IMR-90 (cell line): Measurements from ENCODE around the gene TSGA10. TPM values are rescaled to one million over a fixed set of nuclear protein-coding genes. Genes with fewer than 3 reads are reported as not detected.

Source experiments
- ATAC-seq: fragments of 200-7000 bp; cut with Tn5 transposase; 2 replicates; pipeline ENCODE4 v1.9.1; 2020; ENCODE audit warnings: low read depth, mild to moderate bottlenecking, moderate library complexity
- BruUV-seq: library from RNA; stranded (reverse); fragments of 400-500 nt; replicated peaks from 2 replicates; lab custom pipeline; 2021; lab: Mats Ljungman, UMichigan
- CTCF ChIA-PET: fragments of 300-600 bp; formaldehyde crosslinking; extraction: SDS; loops from one replicate; lab custom pipeline; 2021; ENCODE audit warnings: antibody characterized with exemption; lab: Yijun Ruan, JAX
- POLR2A ChIA-PET: fragments of 300-600 bp; sonication (Branson Sonifier 250); formaldehyde crosslinking; loops from one replicate; lab custom pipeline; 2022; ENCODE audit warnings: antibody characterized with exemption; ENCODE audit not compliant: unreplicated experiment; lab: Charles Lee
- DNase-seq: peaks from one replicate; pipeline ENCODE4 v3.0.0; 2013
- H2AFZ ChIP-seq: replicated peaks from 2 replicates; pipeline ENCODE3; 2013; ENCODE audit warnings: low read length, mild to moderate bottlenecking; ENCODE audit not compliant: poor library complexity
- H2AK5ac ChIP-seq: 2 replicates; pipeline ENCODE4 v1.6.1; 2013; ENCODE audit warnings: low read depth, low read length, inconsistent platforms
- H2AK9ac ChIP-seq: replicated peaks from 2 replicates; pipeline ENCODE3; 2013; ENCODE audit warnings: mild to moderate bottlenecking, low read depth, low read length, moderate library complexity; ENCODE audit not compliant: poor library complexity
- H2BK120ac ChIP-seq: 2 replicates; pipeline ENCODE4 v1.6.1; 2013; ENCODE audit warnings: low read depth, low read length, inconsistent platforms
- H2BK15ac ChIP-seq: 3 replicates; pipeline ENCODE4 v1.6.1; 2013; ENCODE audit warnings: low read depth, low read length, inconsistent platforms
- H2BK20ac ChIP-seq: 2 replicates; pipeline ENCODE4 v1.6.1; 2013; ENCODE audit warnings: low read depth, mild to moderate bottlenecking, inconsistent platforms, low read length, moderate library complexity
- H2BK5ac ChIP-seq: 2 replicates; pipeline ENCODE4 v1.6.1; 2013; ENCODE audit warnings: mild to moderate bottlenecking, low read depth, low read length, inconsistent platforms; ENCODE audit not compliant: poor library complexity, severe bottlenecking
- H3K14ac ChIP-seq: replicated peaks from 2 replicates; pipeline ENCODE4 v1.6.1; 2013; ENCODE audit warnings: low read depth, low read length, inconsistent platforms
- H3K18ac ChIP-seq: 2 replicates; pipeline ENCODE4 v1.6.1; 2013; ENCODE audit warnings: low read depth, low read length, control low read depth
- H3K23ac ChIP-seq: 2 replicates; pipeline ENCODE4 v1.6.1; 2013; ENCODE audit warnings: low read depth, low read length, inconsistent platforms
- H3K27ac ChIP-seq: 2 replicates; pipeline ENCODE4 v1.5.1; 2013; ENCODE audit warnings: mild to moderate bottlenecking, control low read depth, low read length; ENCODE audit not compliant: insufficient read depth
- H3K27me3 ChIP-seq: 2 replicates; pipeline ENCODE4 v1.6.1; 2013; ENCODE audit warnings: low read length; ENCODE audit not compliant: control insufficient read depth, insufficient read depth
- H3K36me3 ChIP-seq: 2 replicates; pipeline ENCODE4 v1.6.1; 2013; ENCODE audit warnings: low read length, mixed read lengths; ENCODE audit not compliant: control insufficient read depth, insufficient read depth
- H3K4ac ChIP-seq: 2 replicates; pipeline ENCODE4 v1.6.1; 2013; ENCODE audit warnings: low read depth, low read length, inconsistent platforms
- H3K4me1 ChIP-seq: 2 replicates; pipeline ENCODE4 v1.6.1; 2013; ENCODE audit warnings: low read length, mixed read lengths; ENCODE audit not compliant: control insufficient read depth, insufficient read depth
- H3K4me2 ChIP-seq: 2 replicates; pipeline ENCODE4 v1.6.1; 2013; ENCODE audit warnings: low read depth, mild to moderate bottlenecking, control low read depth, low read length, moderate library complexity
- H3K4me3 ChIP-seq: 2 replicates; pipeline ENCODE4 v1.5.1; 2013; ENCODE audit warnings: low read depth, mild to moderate bottlenecking, control low read depth, low read length, moderate library complexity; ENCODE audit not compliant: insufficient read depth
- H3K56ac ChIP-seq: 2 replicates; pipeline ENCODE4 v1.6.1; 2013; ENCODE audit warnings: low read length, inconsistent platforms; ENCODE audit not compliant: insufficient read depth; ENCODE audit errors: extremely low read depth
- H3K79me1 ChIP-seq, 2 experiments: 2 replicates each; pipeline ENCODE4 v1.6.1; 2013; ENCODE audit warnings: low read length in 2 of 2, inconsistent platforms in 1 of 2, low read depth in 1 of 2
- H3K9ac ChIP-seq: 2 replicates; pipeline ENCODE4 v1.6.1; 2013; ENCODE audit warnings: low read depth, low read length, control low read depth
- H3K9me1 ChIP-seq: 2 replicates; pipeline ENCODE4 v1.6.1; 2013; ENCODE audit warnings: low read length, inconsistent platforms; ENCODE audit not compliant: insufficient read depth
- H3K9me3 ChIP-seq: 2 replicates; pipeline ENCODE4 v1.6.1; 2013; ENCODE audit warnings: low read length; ENCODE audit not compliant: control insufficient read depth, insufficient read depth
- H4K20me1 ChIP-seq: 2 replicates; pipeline ENCODE4 v1.6.1; 2013; ENCODE audit warnings: low read length, inconsistent platforms; ENCODE audit not compliant: insufficient read depth
- H4K5ac ChIP-seq: 2 replicates; pipeline ENCODE4 v1.6.1; 2013; ENCODE audit warnings: mild to moderate bottlenecking, low read depth, low read length, control low read depth
- H4K8ac ChIP-seq, 2 experiments: 2 replicates each; pipeline ENCODE4 v1.6.1; 2013; ENCODE audit warnings: low read depth in 2 of 2, low read length in 2 of 2, control low read depth in 1 of 2, inconsistent platforms in 1 of 2
- H4K91ac ChIP-seq: 2 replicates; pipeline ENCODE4 v1.6.1; 2013; ENCODE audit warnings: low read depth, low read length, inconsistent platforms; ENCODE audit not compliant: insufficient read depth
- BHLHE40 ChIP-seq: fragments of 150-350 bp; IDR thresholded peaks from 2 replicates; pipeline ENCODE4 v1.6.1; 2016; ENCODE audit warnings: mild to moderate bottlenecking, low read depth, low read length
- CEBPB ChIP-seq: IDR thresholded peaks from 2 replicates; pipeline ENCODE4 v1.6.1; 2012; ENCODE audit warnings: low read depth, low read length, improper control_type of control experiment
- CHD1 ChIP-seq: IDR thresholded peaks from 2 replicates; pipeline ENCODE4 v1.6.1; 2012; ENCODE audit warnings: low read depth, low read length, improper control_type of control experiment
- FOS ChIP-seq: fragments of 150-350 bp; IDR thresholded peaks from 2 replicates; pipeline ENCODE4 v1.6.1; 2016; ENCODE audit warnings: low read depth, low read length
- MAFK ChIP-seq: IDR thresholded peaks from 2 replicates; pipeline ENCODE4 v1.6.1; 2012; ENCODE audit warnings: low read depth, low read length, improper control_type of control experiment
- MAZ ChIP-seq: IDR thresholded peaks from 2 replicates; pipeline ENCODE4 v1.6.1; 2012; ENCODE audit warnings: low read depth, mild to moderate bottlenecking, low read length, improper control_type of control experiment, moderate library complexity, borderline replicate concordance
- MXI1 ChIP-seq: IDR thresholded peaks from 2 replicates; pipeline ENCODE4 v1.6.1; 2012; ENCODE audit warnings: low read depth, mild to moderate bottlenecking, low read length, moderate library complexity, borderline replicate concordance
- NFE2L2 ChIP-seq: fragments of 150-350 bp; IDR thresholded peaks from 2 replicates; pipeline ENCODE4 v1.6.1; 2016; ENCODE audit warnings: low read depth, mild to moderate bottlenecking, low read length
- POLR2A ChIP-seq: IDR thresholded peaks from 2 replicates; pipeline ENCODE4 v1.6.1; 2012; ENCODE audit warnings: mild to moderate bottlenecking, low read depth, low read length
- RAD21 ChIP-seq: IDR thresholded peaks from 2 replicates; pipeline ENCODE4 v1.6.1; 2012; ENCODE audit warnings: low read length, improper control_type of control experiment
- RCOR1 ChIP-seq: IDR thresholded peaks from 2 replicates; pipeline ENCODE4 v1.6.1; 2012; ENCODE audit warnings: mild to moderate bottlenecking, low read length, improper control_type of control experiment; ENCODE audit not compliant: insufficient replicate concordance
- RFX5 ChIP-seq: IDR thresholded peaks from 2 replicates; pipeline ENCODE4 v1.8.0; 2012; ENCODE audit warnings: low read depth, mild to moderate bottlenecking, low read length, moderate library complexity
- SMC3 ChIP-seq: fragments of 150-350 bp; IDR thresholded peaks from 2 replicates; pipeline ENCODE4 v1.6.1; 2016; ENCODE audit warnings: low read depth, mild to moderate bottlenecking, antibody characterized with exemption, low read length, moderate library complexity
- WGBS, 2 experiments: methylation state at CpG; one replicate each; pipeline versions ENCODE4 v1.1.5 to v1.1.7; 2013; ENCODE audit warnings: missing lambda C conversion rate in 2 of 2; ENCODE audit not compliant: insufficient read length in 1 of 2; ENCODE audit errors: extremely low coverage in 2 of 2; 5-methylcytosine and 5-hydroxymethylcytosine counted together
- dilution Hi-C: fragments of 300-500 bp; cut with HindIII; formaldehyde crosslinking; loops from one replicate; pipeline ENCODE4 v1.14.3; 2018; ENCODE audit warnings: low sequenced_read_pairs; ENCODE audit not compliant: unreplicated experiment
- in situ Hi-C: fragments of 300-500 bp; cut with MboI; formaldehyde crosslinking; loops from 3 replicates; pipeline ENCODE4 v1.14.3; 2019; ENCODE audit warnings: low sequenced_read_pairs, inconsistent platforms, mixed read lengths
- intact Hi-C: fragments of 100-400 bp; cut with micrococcal nuclease; formaldehyde crosslinking; loops from 2 replicates; pipeline ENCODE4 v1.10.0; 2022
- polyA plus RNA-seq, 3 experiments: library from polyadenylated mRNA; depleted of rRNA; stranded (reverse); fragments of >200 nt; gene quantifications; 2 replicates each; pipeline ENCODE4 v1.2.3, GENCODE V29; 2012; ENCODE audit warnings: low replicate concordance in 1 of 3
- total RNA-seq: library from RNA; depleted of rRNA; stranded (reverse); fragments of >200 nt; gene quantifications from 2 replicates; pipeline ENCODE4 v1.2.3, GENCODE V29; 2012
- TF ChIP-seq, protein P1 (sequence below): conservative IDR thresholded peaks from 2 replicates; pipeline ENCODE4 v1.5.1; 2012; ENCODE audit warnings: mild to moderate bottlenecking, low read depth, low read length, improper control_type of control experiment
- TF ChIP-seq, protein P2 (sequence below): fragments of 150-350 bp; IDR thresholded peaks from 2 replicates; pipeline ENCODE4 v1.6.1; 2016; ENCODE audit warnings: low read depth, mild to moderate bottlenecking, low read length, moderate library complexity, borderline replicate concordance
- TF ChIP-seq, protein P3 (sequence below): fragments of 150-350 bp; IDR thresholded peaks from 2 replicates; pipeline ENCODE4 v1.6.1; 2017; ENCODE audit warnings: mild to moderate bottlenecking, antibody characterized with exemption, low read length, low read depth

Gene TSGA10
- total and polyA plus RNA-seq, 2 of the 4 experiments (the other 2 are of a cell fraction), result 0.32 to 0.54 TPM

DNA sequence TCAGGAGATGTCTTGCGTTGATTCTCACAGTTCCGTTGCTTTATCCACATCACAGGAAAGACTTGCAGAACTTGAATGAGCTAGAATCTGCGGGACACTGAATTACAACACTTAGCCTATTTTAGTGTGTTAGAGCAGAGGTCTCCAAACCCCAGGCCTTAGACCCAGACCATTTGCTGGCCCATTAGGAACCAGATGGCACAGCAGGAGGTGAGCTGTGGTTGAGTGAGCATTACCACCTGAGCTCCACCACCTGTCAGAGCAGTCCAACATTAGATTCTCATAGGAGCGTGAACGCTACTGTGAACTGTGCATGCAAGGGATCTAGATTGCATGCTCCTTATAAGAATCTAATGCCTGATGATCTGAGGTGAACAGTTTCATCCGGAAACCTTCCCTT, 30.1 kb upstream of the TSGA10 start:
- no peak for ATAC-seq
- Histone ChIP-seq H3K23ac (no peak overlapping the region), H4K8ac (no peak overlapping the region), H3K27me3 (no peaks in the 10 kb centered on the region), H3K79me1 (peaks cover 19 to 38% of the 10 kb centered on the region in 2 experiments), H2BK15ac (no peak overlapping the region), H3K9me1 (no peaks in the 10 kb centered on the region; the same call in 1 of the 2 replicates), H3K18ac (no peak overlapping the region), H4K5ac (no peak overlapping the region), H3K4me2 (no peak overlapping the region), H3K4me1 (no peaks in the 10 kb centered on the region; the same call in 1 of the 2 replicates), H2AK5ac (no peak overlapping the region), H4K20me1 (no peaks in the 10 kb centered on the region), H2BK5ac (no peak overlapping the region), H3K36me3 (peaks cover 7% of the 10 kb centered on the region), H2AK9ac (no peak overlapping the region), H3K9ac (no peak overlapping the region), H3K9me3 (no peaks in the 10 kb centered on the region), H2AFZ (no peak overlapping the region), H3K4me3 (no peak overlapping the region), H2BK20ac (no peak overlapping the region), H4K91ac (no peak overlapping the region), H3K4ac (no peak overlapping the region), H2BK120ac (no peak overlapping the region), H3K56ac (no peak overlapping the region), H3K27ac (no peak overlapping the region), H3K14ac (no peak overlapping the region)
- dilution Hi-C loops, result no loop called here
- DNase-seq, result no peak
- intact Hi-C loops, result no loop called here
- CTCF ChIA-PET, result no interaction called here
- BruUV-seq, result no TSS peak
- POLR2A ChIA-PET, result no interaction called here
- no CpG with 5 or more reads among the region's 6 CpGs for WGBS, 2 experiments
- in situ Hi-C loops, result loop anchor here (10.0 kb wide), 2 partner anchors 150 to 290 kb away; partner anchors contain the start of genes EIF5B and TXNDC9
- TF ChIP-seq CEBPB, result no peak
- TF ChIP-seq CHD1, result no peak
- no peak for TF ChIP-seq NFE2L2
- no peak for TF ChIP-seq POLR2A
- TF ChIP-seq, protein P1, sequence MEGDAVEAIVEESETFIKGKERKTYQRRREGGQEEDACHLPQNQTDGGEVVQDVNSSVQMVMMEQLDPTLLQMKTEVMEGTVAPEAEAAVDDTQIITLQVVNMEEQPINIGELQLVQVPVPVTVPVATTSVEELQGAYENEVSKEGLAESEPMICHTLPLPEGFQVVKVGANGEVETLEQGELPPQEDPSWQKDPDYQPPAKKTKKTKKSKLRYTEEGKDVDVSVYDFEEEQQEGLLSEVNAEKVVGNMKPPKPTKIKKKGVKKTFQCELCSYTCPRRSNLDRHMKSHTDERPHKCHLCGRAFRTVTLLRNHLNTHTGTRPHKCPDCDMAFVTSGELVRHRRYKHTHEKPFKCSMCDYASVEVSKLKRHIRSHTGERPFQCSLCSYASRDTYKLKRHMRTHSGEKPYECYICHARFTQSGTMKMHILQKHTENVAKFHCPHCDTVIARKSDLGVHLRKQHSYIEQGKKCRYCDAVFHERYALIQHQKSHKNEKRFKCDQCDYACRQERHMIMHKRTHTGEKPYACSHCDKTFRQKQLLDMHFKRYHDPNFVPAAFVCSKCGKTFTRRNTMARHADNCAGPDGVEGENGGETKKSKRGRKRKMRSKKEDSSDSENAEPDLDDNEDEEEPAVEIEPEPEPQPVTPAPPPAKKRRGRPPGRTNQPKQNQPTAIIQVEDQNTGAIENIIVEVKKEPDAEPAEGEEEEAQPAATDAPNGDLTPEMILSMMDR, result no peak
- no peak for TF ChIP-seq FOS
- TF ChIP-seq, protein P2, sequence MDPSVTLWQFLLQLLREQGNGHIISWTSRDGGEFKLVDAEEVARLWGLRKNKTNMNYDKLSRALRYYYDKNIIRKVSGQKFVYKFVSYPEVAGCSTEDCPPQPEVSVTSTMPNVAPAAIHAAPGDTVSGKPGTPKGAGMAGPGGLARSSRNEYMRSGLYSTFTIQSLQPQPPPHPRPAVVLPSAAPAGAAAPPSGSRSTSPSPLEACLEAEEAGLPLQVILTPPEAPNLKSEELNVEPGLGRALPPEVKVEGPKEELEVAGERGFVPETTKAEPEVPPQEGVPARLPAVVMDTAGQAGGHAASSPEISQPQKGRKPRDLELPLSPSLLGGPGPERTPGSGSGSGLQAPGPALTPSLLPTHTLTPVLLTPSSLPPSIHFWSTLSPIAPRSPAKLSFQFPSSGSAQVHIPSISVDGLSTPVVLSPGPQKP, result no peak
- TF ChIP-seq RFX5, result no peak
- no peak for TF ChIP-seq MAFK
- TF ChIP-seq RCOR1, result no peak
- TF ChIP-seq BHLHE40, result no peak
- no peak for TF ChIP-seq SMC3
- no peak for TF ChIP-seq MXI1
- TF ChIP-seq, protein P3, sequence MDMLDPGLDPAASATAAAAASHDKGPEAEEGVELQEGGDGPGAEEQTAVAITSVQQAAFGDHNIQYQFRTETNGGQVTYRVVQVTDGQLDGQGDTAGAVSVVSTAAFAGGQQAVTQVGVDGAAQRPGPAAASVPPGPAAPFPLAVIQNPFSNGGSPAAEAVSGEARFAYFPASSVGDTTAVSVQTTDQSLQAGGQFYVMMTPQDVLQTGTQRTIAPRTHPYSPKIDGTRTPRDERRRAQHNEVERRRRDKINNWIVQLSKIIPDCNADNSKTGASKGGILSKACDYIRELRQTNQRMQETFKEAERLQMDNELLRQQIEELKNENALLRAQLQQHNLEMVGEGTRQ, result no peak
- no peak for TF ChIP-seq MAZ
- no peak for TF ChIP-seq RAD21
